GM23248 (cell line): ENCODE results near the gene GINS3.

Source experiments
- EZH2 ChIP-seq: fragments of 200-600 bp; sonication (generic); IDR thresholded peaks from 2 replicates; pipeline ENCODE4 v1.6.1; 2018; ENCODE audit warnings: antibody characterized with exemption, mild to moderate bottlenecking; ENCODE audit not compliant: insufficient read depth, poor library complexity, severe bottlenecking
- EZH2phosphoT487 ChIP-seq: fragments of 200-600 bp; sonication (generic); IDR thresholded peaks from 2 replicates; pipeline ENCODE4 v1.6.1; 2018; ENCODE audit warnings: antibody characterized with exemption, moderate library complexity, mild to moderate bottlenecking, low read depth; ENCODE audit not compliant: insufficient read depth

DNA sequence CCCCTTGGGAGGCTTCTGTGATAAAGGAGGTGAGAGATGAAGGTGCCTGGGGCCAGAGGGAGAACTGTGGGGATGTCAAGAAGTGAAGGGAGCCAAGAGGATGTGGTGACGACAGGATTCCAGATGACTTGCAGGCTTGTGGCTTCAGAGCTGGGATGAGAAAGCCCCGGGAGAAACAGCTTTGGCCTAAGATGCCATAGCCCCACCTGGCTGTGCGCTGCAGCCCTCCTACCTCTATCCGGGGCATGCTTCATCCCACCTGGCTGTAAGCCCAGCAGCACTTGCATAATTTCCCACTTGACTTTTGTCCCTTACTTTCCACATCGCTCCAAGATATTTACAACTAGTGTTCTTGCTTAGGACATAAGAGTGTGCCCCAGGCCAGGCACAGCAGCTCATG is 29.3 kb downstream of the GINS3 start:
- TF ChIP-seq EZH2, result no peak
- no peak for TF ChIP-seq EZH2phosphoT487
